Neural cell (in vitro differentiated cells): ENCODE data around the gene NPAS3.

Experiments used
- EP300 ChIP-seq: fragments of 450-650 bp; conservative IDR thresholded peaks from 2 replicates; pipeline ENCODE4 v1.6.1; 2014; ENCODE audit warnings: antibody characterized with exemption, mild to moderate bottlenecking, moderate library complexity; ENCODE audit not compliant: poor library complexity, severe bottlenecking
- EZH2 ChIP-seq: fragments of 200-600, 300-800 bp; shearing (Covaris generic), sonication (generic); IDR thresholded peaks from 2 replicates; pipeline ENCODE4 v1.6.1; 2014; ENCODE audit warnings: antibody characterized with exemption, low read length, borderline replicate concordance, mild to moderate bottlenecking; ENCODE audit not compliant: insufficient read depth, poor library complexity, severe bottlenecking
- RAD21 ChIP-seq: fragments of 450-650 bp; conservative IDR thresholded peaks from 2 replicates; pipeline ENCODE4 v1.6.1; 2014; ENCODE audit warnings: antibody characterized with exemption, mild to moderate bottlenecking, moderate library complexity
- REST ChIP-seq: IDR thresholded peaks from 2 replicates; pipeline ENCODE4 v1.6.1; 2012; ENCODE audit warnings: borderline replicate concordance

DNA sequence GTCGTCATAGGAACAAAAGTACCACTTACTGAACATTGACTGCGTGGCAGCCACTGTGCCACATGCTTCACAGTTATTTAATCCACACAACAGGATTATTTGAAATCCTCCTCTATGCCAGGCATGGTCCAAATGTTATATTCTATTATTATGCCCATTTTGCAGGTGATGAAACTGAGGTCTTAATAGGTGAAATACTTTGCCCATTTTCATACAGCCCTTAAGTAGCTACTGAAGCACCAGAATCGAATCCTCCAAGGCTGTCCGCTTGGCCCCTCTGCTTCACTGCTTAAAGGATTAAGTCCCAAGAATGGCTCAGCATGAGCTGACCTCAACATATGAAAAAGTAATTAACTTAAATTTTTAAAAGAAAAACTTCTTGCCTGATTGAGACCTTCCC, 799.4 kb downstream of the NPAS3 start:
- TF ChIP-seq EZH2 = no peak
- TF ChIP-seq EP300 = no peak
- TF ChIP-seq REST = no peak
- no peak for TF ChIP-seq RAD21
